ENCODE measurements around the gene AGTRAP.

Gene AGTRAP

GRCh38 chr1:11764115-11764514 lies 28.2 kb downstream of the AGTRAP start:
- no peak for DNase-seq (ENCODE audit: low spot score)

GRCh38 chr1:11764519-11764918 lies 28.6 kb downstream of the AGTRAP start:
- DNase-seq (ENCODE audit: low spot score), result no peak

- DNase-seq (ENCODE audit: low spot score), result no peak
Observed at GRCh38 chr1:11765661-11766428, 29.9 kb downstream of the AGTRAP start.

- no peak for DNase-seq (ENCODE audit: low spot score)
Observed at GRCh38 chr1:11766429-11766776, 30.5 kb downstream of the AGTRAP start.

GRCh38 chr1:11767922-11768704 lies 32.2 kb downstream of the AGTRAP start:
- no peak for DNase-seq (ENCODE audit: low spot score)

- no peak for DNase-seq (ENCODE audit: low spot score)
Observed at GRCh38 chr1:11768821-11769220, 32.9 kb downstream of the AGTRAP start.

- no peak for DNase-seq (ENCODE audit: low spot score)
Observed at GRCh38 chr1:11769274-11769673, 33.3 kb downstream of the AGTRAP start.

GRCh38 chr1:11770011-11770410 lies 34.1 kb downstream of the AGTRAP start:
- no peak for DNase-seq (ENCODE audit: low spot score)

GRCh38 chr1:11771481-11772043 lies 35.6 kb downstream of the AGTRAP start:
- DNase-seq (ENCODE audit: low spot score), result no peak

GRCh38 chr1:11772458-11772857 lies 36.5 kb downstream of the AGTRAP start:
- no peak for DNase-seq (ENCODE audit: low spot score)

GRCh38 chr1:11774753-11775152 lies 38.8 kb downstream of the AGTRAP start:
- DNase-seq (ENCODE audit: low spot score), result no peak

GRCh38 chr1:11777658-11778322 lies 41.9 kb downstream of the AGTRAP start:
- DNase-seq (ENCODE audit: low spot score), result no peak

- no peak for DNase-seq (ENCODE audit: low spot score)
Observed at GRCh38 chr1:11778336-11778735, 42.4 kb downstream of the AGTRAP start.

GRCh38 chr1:11778844-11779623 lies 43.1 kb downstream of the AGTRAP start:
- no peak for DNase-seq (ENCODE audit: low spot score)

GRCh38 chr1:11779715-11780379 lies 43.9 kb downstream of the AGTRAP start:
- DNase-seq (ENCODE audit: low spot score), result no peak

GRCh38 chr1:11780380-11781147 lies 44.6 kb downstream of the AGTRAP start:
- DNase-seq (ENCODE audit: low spot score), result no peak

- DNase-seq (ENCODE audit: low spot score), result no peak
Observed at GRCh38 chr1:11781297-11781696, 45.4 kb downstream of the AGTRAP start.

GRCh38 chr1:11782127-11782708 lies 46.3 kb downstream of the AGTRAP start:
- DNase-seq (ENCODE audit: low spot score), result no peak

GRCh38 chr1:11783556-11783955 lies 47.6 kb downstream of the AGTRAP start:
- DNase-seq (ENCODE audit: low spot score), result no peak

All from cerebellar cortex (tissue), 1 donor.